GM18526 (cell line): ENCODE data around the gene CHRM5.

Experiments used
- POLR2A ChIP-seq: IDR thresholded peaks from 3 replicates; pipeline ENCODE4 v1.6.1; 2011; ENCODE audit not compliant: insufficient read length; ENCODE audit errors: extremely low read depth

CHRM5 gene

DNA sequence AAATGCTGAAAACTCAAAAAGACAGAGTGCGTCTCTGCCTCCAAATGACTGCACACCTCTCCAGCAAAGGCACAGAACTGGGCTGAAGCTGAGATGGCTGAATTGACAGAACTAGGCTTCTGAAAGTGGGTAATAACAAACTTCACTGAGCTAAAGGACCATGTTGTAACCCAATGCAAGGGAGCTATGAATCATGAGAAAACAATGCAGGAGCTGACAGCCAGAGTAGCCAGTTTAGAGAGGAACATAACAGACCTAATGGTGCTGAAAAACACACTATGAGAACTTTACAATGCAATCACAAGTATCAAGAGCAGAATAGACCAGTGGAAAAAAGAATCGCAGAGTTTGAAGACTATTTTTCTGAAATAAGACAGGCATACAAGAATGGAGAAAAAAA lies 80.8 kb downstream of the CHRM5 start:
- TF ChIP-seq POLR2A = no peak

DNA sequence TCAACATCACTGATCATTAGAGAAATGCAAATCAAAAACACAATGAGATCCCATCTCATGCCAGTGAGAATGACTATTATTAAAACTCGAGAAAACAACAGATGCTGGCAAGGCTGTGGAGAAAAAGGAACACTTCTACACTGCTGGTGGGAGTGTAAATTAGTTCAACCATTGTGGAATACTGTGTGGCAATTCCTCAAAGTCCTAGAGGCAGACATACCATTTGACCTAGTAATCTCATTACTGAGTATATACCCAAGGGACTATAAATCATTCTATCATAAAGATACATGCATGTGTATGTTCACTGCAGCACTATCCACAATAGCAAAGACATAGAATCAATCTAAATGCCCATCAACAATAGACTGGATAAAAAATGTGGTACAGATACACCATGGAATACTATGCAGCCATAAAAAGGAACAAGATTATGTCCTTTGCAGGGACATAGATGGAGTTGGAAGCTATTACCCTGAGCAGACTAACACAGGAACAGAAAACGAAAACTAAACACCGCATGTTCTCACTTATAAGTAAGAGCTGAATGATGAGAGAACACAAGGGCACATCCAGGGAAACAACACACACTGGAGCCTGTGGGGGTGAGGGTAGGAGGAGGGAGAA lies 85.9 kb downstream of the CHRM5 start:
- TF ChIP-seq POLR2A = no peak

- TF ChIP-seq POLR2A = no peak
These were observed 87.7 kb downstream of the CHRM5 start for GRCh38 chr15:34055868-34056595.

DNA sequence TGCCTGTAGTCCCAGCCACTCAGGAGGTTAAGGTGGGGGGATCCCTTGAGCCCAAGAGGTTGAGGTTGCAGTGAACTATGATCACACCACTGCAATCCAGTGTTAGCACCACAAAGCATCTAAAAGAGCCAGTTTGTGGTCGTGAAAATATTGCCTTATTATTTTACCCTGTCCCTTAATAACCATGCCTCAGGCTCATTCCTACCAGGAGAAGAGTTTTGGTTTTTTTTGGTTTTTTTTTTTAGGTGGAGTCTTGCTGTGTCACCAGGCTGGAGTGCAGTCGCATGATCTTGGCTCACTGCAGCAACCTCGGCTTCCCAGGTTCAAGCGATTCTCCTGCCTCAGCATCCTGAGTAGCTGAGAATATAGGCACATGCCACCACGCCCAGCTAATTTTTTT lies 88.6 kb downstream of the CHRM5 start:
- no peak for TF ChIP-seq POLR2A

GRCh38 chr15:34059476-34059875 lies 91.2 kb downstream of the CHRM5 start:
- TF ChIP-seq POLR2A = no peak

DNA sequence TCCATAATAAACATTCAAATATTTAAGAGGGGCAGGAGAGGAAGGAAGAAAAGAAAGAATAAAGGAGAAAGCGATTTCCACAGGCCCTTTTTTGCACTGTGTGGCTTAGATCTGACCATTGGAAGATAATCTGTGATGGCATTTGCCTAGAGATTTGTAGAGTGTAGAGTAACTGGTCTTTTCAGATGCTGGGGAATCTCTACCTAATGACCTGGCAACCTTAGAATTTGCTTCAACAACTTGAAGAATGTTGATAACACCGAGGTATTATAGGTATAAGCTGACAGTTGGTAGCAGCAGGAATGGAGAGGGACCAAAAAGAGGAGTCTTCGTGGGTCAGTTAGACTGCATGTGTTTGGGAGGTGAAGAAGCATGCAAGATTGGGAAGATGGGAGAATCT lies 91.6 kb downstream of the CHRM5 start:
- no peak for TF ChIP-seq POLR2A

- no peak for TF ChIP-seq POLR2A
These were observed 96.1 kb downstream of the CHRM5 start for GRCh38 chr15:34064438-34064837.

GRCh38 chr15:34065261-34065660 lies 97.0 kb downstream of the CHRM5 start:
- no peak for TF ChIP-seq POLR2A

DNA sequence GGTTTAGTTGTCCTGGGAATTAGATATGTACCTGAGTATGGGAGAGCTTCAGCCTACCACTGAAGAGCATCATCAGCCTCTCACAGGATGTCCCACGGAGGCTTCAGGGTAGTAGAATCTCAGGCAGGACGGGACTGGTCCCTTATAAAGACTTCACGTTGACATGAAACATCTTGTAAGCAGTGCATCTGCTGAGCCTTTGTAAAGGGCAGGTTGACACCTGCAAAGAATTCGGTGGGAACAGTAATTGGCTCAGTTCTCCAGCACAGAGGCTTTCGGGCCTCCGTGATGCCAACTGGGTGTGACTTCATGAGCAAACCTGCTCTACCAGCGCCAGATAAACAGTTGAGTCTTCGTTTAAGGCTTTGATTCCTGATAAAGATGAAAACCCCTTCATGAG lies 97.6 kb downstream of the CHRM5 start:
- no peak for TF ChIP-seq POLR2A

DNA sequence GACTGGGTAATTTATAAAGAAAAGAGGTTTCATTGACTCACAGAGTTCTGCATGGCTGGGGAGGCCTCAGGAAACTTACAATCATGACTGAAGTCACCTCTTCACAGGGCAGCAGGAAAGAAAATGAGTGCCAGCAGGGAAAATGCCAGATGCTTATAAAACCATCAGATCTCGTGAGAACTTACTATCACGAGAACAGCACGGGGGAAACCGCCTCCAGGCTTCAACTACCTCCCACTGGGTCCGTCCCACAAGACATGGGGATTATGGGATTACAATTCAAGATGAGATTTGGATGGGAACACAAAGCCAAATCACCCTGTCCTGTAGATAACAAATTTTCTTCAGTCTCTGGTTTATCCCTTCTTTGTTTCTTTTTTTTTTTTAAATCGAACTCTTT lies 101.7 kb downstream of the CHRM5 start:
- no peak for TF ChIP-seq POLR2A

DNA sequence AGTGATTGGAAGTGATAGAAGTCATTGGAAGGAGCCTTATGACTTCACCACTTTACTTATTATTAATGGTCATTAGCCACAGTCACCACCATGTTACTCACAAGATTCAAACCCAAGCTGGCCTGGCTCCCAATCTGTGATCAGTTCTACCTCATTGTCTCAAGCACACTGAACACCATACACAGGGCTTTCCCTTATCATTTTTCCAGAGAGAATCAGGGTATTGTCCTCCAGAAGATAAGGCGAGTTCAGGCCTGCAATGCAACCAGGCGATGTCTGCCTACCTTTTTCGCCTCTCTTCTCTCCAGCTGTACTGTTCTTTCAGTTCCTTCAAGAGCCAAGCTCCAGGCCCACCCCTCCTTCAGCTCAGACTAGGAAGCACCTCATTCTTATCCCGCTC lies 108.5 kb downstream of the CHRM5 start:
- TF ChIP-seq POLR2A = no peak

DNA sequence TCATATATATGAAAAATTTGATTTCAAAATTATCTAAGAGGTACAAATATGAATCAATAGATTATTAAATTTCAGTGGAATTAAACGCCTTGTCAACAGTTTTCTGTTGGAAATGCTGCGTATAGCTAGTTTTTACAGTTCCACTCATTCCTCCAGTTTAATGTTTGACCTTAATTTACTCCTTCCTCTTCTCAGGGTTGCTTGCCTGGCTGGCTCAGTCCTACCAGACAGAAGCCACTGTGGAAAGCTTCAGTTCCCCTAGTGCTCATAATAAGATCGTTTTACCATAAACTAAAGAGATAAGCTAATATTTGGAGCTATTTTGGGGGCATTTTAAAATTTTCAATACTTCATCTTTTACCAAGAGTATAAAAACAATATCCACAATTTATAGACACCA lies 110.6 kb downstream of the CHRM5 start:
- no peak for TF ChIP-seq POLR2A

DNA sequence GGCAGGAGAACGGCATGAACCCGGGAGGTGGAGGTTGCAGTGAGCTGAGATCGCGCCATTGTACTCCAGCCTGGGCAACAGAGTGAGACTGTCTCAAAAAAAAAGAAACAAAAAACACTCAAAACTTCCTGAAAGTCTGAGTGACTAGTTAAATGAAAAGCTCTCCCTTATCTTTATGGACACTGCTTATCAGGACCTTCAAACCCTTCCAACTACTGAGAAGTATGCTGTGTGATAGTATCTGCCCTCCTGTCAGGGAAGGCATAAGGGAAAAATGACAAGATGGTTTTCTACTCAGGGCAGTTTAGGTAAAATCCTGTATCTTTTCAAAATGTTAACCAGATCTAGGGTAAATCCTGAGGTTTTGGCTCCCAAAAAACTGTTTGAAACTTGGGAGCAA lies 111.6 kb downstream of the CHRM5 start:
- no peak for TF ChIP-seq POLR2A

DNA sequence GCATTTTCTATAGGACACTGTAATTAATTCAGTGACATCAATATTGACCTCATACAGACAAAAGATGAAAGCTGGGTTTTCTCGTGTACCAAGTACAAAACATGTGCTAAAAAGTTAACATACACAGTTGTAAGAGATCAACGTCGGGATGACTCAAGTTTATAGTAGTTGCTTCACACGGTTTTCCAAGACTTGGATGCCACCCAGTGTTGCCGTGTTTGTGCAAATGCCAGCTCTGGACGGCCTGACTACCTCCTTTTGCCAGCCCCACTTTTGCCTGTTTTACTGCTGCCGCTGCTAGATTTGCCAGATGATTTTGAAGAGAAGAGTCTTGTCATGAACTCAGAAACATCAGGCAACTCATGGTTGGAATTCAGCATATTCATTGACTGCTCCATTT lies 115.8 kb downstream of the CHRM5 start:
- no peak for TF ChIP-seq POLR2A

DNA sequence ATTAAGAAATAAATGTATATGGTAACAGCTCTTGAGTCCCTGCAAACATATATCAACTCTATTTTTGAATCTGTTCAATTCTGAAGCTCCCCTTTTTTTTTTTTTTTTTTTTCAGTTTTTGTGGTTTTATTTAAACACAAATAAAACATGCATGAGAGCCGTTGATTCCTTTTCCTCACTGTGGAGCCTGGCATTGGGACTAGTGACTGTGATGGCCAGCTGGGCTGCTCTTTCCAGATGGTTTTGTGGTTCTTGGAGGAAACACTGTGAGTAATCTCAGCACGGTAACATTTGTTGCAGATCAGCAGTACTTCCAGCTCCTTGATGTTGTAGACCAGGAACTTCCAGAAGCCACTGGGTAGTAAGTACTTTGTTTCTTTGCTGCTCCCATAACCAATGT lies 117.4 kb downstream of the CHRM5 start:
- TF ChIP-seq POLR2A = no peak

DNA sequence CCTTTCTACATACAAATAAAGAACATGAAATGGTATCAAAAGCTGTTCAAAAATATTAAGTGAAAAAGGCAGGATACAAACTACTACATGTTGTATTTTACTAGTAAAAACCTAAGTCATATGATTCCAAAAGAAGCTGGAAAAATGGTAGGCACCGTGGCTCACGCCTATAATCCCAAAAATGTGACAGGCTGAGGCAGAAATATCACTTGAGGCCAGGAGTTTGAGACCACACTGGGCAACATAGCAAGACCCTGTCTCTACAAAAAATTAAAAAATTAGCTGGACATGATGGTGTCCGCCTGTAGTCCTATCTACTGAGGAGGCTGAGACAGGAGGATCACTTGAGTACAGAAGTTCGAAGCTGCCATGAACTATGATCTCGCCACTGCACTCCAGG lies 131.6 kb downstream of the CHRM5 start:
- TF ChIP-seq POLR2A = no peak
